Renal pelvis (tissue), 4 donors: ENCODE data around the gene CAMTA1. TPM values are rescaled to one million over a fixed set of nuclear protein-coding genes. Genes with fewer than 3 reads are reported as not detected.
"Not testable (repeated sequence)": the region's sequence is repeated elsewhere in the genome, so short reads cannot be mapped to it uniquely, and the experiment has no call there.

Source experiments
- DNase-seq: peaks from one replicate; pipeline ENCODE4 v3.0.0-alpha.2; 2013
- polyA plus RNA-seq, 3 donors: library from polyadenylated mRNA; unstranded; fragments of 120-200 nt; gene quantifications; one replicate each; pipeline ENCODE4 v1.2.1, GENCODE V29; 2013; ENCODE audit not compliant: insufficient read length in 3 of 3

CAMTA1 gene
- polyA plus RNA-seq, 3 donors: 72.3 to 83.1 (median 76.0) TPM

DNA sequence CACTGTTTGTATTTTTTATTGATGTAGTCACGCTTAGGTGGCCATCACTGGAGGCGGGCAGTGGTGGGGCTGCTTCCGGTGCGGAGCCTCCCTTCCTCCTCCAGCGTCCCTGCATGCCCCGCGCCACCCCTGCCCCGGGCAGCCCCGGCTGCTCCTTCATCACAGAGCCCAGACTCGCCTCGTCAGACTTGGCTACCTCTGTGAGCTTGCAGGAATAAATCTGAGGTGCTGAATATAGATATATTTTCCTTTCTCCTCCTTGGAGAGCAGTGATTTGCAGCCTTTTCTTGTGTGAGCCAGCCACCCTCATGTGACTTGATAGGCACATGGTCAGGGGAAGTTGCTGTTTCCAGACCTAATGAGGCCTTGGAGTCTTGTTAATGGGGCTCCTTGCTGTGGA is 573.2 kb downstream of the CAMTA1 start:
- no peak for DNase-seq

DNA sequence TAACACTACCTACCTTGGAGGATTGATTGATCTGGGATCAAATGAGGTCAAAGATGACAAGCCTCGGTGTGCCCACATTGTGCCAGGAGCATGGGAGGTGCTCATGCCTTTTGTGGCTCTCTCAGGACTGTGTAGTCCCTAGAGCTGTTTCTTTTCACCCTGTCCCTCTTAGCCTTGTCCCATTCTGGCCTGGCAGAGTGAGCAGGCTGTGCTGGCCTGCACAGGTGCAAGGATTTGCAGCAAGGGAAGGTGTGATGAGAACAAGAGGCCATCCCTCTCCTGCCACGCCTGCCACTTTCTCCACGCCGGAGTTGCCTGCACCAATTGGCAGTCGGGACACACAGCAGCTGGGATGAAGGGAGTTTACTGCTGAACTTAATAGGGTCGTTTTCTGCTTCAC is 575.3 kb downstream of the CAMTA1 start:
- DNase-seq: no peak

DNA sequence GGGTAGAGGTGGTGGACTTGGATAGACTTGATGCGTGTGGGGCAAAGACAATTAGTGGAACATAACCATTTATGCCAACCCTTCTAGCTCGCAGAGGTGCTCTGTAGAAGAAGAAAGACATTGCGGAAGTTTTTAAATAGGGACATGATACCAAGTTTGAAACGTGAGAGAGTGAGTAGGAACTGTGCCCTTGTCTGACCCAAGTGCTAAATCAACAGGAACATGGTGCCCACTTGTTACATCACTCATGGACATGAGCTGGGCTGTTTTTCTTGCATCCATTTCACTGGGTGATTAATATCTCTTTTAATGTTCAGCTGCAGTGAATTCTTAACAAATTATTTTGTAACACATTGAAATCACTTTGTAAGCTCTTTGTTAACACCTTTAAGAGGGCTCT is 577.7 kb downstream of the CAMTA1 start:
- no peak for DNase-seq

DNA sequence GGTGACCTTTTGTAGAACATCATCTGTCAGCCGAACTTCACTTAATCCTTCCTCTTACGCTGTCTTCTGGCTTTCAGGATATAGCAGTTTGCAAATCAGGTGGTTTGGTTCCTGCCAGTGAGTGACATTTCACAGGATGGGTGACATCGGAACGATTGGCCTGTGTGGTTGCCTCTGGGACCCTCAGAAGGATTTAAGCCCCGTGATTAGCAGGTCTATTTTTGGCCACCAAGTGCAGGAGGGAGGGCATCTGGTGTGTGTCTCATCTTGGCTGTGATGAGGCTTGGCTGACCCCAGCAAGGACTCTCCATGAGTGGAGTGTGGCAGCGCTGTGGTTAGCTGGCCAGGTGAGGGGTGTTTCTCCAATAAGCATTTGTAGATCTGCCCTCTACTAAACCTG is 578.2 kb downstream of the CAMTA1 start:
- DNase-seq: no peak

DNA sequence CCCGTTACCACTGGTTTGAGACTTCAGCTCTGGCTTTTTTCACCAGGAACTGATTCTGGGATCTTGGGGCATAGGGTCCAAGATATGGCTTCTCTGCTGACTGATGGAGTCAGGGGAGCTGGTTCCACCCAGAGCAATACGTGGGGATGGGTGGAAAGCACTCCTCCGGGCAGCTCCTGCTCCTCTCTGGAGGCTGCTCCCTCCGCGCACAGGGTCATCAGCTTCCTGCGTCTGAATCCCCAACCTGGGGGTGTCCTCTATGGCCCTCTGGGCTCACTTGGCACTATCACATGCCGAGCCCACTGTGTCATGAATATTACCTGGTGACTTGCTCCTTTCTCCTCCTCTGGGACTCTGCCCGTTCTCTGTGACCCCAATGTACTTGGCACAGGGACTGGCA is 580.5 kb downstream of the CAMTA1 start:
- no peak for DNase-seq

DNA sequence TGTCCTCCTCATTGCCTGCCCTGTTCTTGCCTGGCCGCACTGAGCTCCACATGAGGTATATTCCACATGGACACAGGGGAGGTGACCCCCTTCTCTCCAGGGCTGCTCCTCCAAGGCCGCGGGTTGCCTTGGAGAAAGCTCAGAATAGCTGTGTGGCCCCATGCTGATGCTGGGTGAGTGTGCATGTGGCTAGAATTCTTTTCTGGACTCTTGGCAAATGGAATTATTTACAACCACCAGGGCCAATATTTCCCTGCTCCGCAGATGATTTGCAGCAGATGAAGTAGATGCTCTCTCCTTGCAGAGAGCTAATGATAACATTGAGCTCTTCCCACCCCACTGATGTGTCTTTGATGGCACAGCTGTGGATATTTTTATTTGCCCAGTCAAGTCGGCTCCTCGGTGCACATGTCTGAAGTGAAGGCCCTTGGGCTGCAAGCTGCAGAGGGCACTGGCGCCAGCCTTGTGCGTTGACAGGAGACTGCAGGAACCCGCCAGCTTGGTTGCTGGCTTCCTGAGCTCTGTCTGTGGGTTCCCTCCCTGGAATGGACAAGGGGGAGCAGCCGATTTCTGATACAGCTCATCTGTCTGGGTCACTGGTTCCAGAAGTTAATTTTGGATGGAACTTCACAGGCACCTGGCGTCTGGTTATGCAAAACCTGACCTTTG is 581.2 kb downstream of the CAMTA1 start:
- no peak for DNase-seq

DNA sequence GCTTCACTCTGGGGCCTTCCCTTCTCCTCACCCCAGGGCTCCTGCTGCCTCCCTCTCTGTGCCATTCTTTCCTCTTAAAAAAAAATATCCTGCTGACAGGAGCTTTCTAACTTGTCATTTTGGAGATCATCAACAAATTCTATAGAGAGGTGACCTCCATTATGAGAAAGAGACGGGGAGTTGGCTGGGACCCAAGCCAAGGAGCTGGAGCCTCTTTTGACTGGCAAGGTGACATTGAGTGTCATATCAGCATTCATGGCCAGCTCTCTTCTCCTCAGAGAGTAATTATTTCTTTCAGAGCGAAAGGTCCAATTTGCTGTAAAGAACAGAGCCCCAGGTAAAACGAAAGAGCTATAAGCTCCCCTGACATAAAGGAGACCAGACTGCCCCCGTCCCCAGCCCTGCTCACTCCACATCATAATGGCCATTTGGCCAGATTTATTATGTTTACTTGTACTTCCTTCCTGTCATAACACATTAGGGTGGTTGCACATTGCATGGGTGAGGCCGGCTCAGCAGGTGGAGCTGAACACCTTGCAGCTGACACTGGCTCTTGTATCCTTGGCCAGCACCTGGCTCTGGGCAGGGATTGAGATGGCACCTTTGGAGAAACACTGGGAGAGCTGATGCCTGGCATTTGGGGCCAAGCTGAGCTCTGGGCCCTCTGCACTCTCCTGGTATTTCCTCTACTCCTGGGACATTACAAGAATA is 581.9 kb downstream of the CAMTA1 start:
- no peak for DNase-seq

DNA sequence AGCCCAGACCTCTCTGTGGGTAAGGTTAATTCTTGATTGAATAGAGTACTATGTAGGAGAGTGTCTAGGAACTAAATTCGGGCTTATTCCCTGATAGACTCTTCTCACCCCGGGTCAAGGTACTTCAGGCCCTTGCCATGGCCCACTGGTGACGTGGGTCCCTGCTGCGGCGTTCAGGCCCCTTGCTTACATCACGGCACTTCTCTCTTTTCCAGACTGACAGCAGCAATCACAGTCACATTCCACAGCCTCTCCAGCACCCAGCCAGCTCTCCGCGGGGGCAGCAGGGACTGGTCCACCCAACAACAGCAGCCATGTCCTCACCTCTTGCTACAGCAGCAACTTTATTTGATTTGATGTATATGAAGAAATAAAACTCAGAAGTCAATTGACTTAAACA is 584.6 kb downstream of the CAMTA1 start:
- no peak for DNase-seq

DNA sequence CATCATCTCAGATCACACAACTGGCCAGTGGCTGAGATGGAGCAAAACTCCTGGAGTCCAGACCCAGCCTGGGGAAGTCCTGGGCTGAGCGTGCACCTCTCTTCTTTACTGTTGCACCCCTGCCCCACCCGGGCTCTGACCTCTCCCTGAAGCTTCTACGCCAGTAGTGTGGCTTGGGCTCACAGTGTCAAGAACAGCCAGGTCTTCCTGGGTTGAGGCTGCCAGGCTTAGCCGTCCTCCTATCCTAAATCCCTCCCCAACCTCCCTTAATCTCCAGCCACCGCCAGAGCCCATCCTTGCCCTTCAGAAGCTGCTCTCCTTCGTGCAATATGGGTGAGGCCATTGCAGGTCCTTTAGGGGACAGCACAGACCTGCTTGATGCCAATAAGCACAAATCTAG is 586.7 kb downstream of the CAMTA1 start:
- no peak for DNase-seq

DNA sequence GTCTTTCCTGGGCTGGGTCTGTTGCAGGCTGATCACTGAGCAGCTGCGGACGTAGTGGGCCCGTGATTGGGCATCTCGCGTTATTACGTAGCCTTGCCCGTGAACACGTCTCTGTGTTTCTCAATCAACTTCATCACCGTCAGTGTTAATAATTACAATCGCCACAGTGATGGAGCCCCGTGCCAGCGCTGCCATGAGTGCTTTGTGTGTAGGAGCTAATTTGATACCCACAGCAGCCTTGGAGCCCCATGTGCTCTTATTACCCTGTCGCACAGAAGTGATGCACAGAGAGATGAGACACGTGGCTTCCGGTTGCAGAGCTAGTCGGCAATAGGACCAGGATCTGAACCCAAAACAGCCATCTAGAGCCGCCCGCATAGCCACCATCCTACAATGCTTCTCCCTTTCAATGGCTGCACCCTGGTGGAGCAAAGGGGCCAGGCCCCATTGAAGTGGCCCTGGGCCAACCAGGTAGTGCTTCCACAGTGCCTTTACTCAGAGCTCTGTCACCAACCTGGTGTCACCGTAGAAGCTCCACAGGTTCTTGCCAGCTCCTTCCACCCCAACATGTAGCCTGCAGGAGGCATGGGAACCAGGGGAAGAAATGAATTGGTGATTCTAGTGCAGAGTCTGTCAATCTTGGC is 587.3 kb downstream of the CAMTA1 start:
- DNase-seq: no peak

DNA sequence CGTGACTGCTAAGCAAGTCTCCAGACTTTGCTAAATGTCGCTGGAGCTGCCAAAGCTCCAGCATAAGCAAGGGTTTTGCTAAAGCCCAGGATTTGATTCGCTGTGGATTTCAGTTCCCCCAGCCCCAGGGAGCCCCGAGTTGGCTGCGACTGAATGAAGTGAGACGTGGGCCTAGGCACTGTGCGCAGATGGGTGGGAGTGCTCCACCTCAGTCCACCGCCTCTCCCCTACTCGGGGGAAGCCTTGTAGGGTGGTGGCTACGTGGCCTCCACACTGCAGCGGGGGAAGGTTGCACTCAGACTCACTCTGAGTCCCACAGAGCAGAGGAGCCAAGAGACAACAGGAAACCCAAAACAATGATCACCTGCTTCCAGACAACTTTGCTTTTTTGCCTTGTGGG is 588.0 kb downstream of the CAMTA1 start:
- no peak for DNase-seq

DNA sequence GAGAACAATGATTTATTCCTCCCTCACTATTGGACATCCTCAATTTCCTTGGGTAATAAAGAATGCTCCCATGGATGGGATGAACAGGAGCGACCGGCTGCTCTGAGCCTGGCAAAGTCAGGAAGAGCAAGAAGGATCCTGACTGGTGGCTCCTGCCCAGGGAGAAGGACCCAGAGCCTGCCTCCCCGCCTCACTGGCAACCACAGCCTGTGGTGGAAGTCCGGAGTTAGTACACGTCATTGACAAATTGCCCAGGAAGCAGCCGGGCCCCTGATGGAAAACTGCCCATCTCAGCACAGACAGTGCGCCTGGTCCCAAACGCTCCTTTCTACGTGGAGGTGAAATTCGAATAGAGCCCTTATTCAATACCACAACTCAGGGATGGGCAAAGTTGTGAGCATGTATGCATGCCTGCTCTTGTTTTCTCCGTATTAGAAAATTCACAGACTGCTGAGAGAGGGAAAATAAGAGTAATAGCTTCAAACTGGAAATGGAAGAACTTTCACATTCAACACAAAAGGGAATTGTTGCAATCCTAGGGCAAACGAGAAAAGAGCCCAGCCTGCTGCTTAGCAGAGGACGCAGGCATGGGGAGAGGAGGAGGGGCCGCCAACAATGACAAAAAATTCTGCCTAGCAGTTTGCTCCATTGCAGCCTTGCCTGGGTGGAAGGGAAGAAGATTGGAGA is 588.8 kb downstream of the CAMTA1 start:
- DNase-seq: no peak

DNA sequence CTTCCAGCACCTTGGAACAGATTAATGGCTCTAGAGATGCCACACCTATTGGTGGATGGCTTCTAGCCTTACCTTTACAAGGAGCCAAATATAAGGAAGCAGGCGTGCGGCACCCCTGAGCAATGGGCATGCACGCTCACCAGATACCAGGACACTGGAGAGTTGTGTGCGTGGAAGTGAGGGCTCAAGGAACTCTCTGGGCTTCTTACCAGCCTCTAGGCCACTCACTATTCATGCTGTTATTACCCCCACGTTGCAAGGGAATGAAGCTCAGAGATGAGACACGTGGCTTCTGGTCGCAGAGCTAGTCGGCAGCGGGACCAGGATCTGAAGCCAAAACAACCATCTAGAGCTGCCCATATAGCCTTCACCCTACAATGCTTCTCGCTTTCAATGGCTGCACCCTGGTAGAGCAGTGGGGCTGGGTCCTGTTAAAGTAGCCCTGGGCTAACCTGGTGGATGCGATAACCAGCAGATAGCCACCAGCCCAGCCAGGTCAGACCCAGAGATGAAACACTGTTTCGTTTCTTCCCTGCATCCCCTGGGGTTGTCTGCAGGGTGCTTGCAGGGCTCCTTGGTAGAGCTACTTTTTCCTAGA is 589.4 kb downstream of the CAMTA1 start:
- DNase-seq: no peak

DNA sequence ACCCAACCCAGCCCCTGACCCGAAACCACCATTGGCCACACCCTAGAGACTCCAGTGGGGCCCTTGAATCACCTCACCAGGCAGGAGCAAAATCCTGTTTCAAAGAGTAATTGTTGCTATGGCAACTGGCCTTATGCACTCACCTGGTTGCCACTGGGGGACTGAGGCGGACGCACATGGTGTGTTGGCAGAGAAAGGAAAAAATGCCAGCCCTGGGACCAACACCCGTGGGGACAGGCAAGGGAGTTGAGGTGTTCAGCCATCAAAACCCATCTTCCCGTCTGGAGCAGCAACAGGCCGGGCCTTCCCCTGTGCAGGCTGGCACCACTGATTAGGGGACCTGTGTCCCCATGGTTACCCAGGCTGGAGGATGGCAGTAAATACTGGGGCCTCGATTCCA is 590.1 kb downstream of the CAMTA1 start:
- no peak for DNase-seq

DNA sequence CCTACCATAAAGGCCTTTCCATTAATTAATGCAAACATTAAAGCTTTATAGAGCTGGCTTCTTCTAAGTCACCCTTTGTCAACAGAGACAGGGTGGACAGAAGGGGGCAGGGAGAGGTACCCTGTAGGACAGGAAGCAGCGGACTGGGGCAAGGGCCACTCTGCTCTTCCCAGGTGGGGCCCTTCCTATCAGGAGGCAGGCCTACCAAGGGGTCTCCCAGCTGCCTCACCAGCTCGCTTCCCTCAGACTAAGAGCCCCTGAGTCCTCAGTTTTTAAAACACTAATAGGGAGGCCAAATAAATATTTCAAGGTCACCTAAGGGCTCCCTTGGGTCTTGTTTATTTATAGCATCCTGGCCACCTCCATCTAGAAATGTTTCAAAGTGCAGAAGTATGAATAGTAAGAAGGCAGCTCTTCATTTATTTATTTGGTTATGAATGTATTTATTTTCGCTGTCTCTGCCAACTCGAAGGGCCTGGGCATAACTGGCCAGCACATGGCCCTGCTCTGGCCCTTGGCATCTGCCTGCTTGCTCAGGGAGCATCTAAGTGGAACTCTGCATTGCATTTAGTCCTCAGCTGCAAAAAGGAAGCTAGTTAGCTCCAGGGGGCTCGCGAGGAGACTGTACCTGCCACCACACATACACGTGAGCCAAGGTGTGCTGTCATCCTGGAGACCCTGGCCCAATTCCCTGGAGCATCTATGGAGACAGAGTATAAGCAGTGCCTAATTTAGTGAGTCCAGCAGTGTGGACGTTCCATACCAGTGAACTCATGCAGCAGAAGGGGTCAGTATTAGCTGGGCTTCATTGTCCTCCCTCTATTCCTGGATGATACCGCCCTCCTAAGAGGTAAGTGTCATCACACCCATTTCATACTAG is 590.8 kb downstream of the CAMTA1 start:
- DNase-seq: no peak

DNA sequence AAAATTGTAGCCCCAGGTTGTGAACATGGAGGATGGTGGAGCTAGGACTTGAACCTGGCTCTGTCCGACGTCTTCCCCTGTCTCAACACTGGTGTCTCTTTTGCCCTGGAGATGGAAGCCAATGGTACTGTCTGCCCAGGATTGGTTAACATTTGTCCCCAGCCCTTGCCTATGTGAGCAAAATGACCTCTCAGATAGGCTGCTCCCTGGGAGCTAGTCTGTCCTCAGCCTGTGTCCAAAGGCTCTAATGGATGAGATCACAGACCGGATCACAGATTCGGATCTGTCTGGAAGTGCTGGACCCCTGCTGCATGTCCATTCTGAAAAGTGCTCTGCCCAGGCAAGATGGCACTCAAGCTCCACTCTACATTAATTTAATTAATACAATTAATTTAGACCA is 591.4 kb downstream of the CAMTA1 start:
- DNase-seq: no peak

DNA sequence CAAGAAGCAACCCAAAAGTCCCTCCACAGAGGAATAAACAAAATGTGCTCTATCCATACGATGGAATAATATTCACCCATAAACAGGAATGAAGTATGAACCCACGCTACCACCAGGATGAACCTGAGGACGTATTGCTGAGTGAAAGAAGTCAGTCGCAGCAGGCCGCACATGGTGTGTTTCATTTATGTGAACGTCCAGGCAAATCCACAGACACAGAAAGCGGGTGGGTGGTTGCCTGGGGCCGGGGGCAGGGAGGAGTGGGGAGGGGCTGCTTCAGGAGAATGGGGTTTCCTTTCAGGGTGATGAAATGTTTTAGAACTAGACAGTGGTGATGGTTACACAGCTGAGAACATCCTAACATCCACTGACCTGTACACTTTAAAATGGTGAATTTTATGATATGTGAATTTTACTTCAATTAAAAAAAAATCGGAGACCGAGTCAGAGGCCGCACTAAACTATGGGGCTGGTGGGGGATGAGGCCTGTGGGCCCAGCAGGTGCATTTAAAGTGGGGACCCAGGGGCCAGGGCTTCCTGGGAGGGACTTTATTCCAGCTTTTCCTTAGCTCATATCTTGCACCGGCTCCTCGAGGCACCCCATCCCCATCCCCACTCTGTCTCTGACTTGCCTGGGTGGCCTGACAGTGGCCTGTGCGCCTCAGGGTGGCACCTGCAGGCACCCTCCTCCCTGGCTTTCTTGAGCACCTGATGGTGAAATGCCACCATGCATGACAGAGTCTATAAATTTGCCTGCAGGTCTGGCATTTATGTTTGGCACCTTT is 593.3 kb downstream of the CAMTA1 start:
- no peak for DNase-seq

DNA sequence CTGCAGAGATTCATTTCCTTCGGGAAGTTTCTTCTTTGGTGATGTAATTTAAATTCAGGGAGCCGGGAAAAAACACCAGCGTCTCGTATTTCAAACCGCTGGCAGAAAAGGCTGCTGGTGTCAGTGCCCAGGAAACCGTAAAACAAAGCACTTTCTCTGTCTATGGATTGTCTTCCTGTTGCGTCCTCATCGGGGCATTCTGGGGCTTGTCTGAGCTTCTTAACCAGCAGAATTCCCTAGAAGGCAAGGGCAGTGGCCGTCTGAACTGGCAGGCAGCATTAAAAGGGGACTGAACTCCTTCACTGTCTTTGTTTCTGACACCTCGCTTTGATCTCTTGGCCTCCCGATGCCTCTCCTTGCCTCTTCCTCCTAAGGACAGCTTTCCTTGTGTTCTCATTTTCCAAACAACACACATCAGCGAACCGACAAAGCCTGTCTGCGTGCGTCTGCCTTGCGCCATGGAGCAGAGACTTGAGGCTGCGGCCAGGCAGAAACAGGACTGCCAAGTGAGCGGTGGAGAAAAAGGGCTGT is 594.3 kb downstream of the CAMTA1 start:
- peak; percentile 84 for DNase-seq

DNA sequence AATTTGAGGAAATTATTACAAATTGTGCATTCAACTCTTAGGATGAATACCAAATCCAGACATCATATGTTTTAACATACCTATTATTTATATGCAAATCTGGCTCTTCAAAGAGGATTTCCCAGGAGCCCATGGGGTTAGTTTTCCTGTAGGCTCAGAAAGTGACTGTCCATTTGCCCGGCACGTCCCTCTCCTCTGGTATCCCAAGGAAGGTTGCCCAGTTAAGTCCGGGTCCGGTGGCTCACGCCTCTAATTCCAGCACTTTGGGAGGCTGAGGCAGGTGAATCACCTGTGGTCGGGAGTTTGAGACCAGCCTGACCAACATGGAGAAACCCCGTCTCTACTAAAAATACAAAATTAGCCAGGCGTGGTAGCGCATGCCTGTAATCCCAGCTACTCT is 594.8 kb downstream of the CAMTA1 start:
- not testable (repeated sequence) for DNase-seq

DNA sequence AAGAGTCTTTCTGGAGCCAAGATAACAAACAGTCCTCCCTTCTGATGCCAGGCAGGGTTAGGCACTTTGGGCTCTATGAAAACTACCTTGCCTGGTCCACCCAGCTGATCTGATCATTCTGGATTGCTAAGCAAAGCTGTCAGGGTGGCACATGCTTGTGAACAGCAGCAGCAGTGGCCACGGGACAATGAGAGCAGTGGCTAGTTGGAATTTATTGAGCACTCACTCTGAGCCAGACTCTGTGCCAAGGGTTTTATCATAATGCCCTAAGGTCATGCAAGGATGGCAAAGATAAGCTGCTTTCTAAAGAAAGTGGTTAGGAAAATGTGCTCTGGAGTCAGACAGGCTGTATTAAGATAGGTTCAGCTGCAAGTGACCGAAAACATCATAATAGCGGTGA is 595.5 kb downstream of the CAMTA1 start:
- DNase-seq: no peak
